Amniotic epithelial cell (primary cell): ENCODE data around the gene RPL14.
"Not testable (repeated sequence)": the region's sequence is repeated elsewhere in the genome, so short reads cannot be mapped to it uniquely, and the experiment has no call there.

ENCODE experiments used
- DNase-seq: peaks from one replicate; pipeline ENCODE4 v3.0.0-alpha.2; 2010; ENCODE audit warnings: low read depth

The RPL14 gene

DNA sequence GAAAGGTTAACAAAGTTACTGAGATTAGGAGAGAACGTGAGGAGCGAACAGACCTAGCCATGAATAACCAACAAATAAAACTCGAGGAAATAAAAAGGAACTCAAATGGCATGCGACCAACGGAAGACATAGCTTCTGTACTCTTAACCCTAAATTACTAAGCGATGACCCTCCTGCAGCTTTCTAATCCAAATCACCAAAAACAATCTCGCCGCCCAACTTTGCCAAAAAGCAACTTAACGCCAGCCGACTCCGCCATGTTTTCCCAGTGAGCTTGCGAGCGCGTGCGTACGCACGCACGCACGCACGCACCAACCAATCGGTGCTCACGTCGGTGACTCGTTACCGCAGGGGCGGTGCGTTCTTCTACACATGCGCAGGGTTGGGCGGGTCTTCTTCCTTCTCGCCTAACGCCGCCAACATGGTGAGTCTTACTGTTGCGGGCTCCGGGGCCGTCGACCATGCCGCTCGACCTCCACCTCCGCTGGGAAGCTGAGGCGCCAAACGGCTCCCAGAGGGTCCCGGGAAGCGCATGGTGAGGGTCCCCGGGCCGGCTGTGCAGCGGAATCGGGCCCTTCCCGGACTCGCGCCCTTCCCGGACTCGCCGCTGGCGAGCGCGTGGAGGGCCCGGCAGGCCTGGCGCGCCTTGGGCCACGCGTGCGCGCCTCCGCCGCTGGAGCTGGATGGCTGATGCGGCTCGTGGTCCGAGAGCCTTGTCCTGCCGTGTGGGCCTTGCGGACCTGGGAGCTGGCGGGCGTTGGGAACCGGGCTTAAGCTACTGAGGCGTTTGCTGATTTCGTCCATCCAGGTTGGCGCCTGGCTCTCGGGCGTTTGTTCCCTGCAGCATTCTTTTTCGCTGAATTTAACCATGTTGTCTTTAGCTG is at the start of gene RPL14:
TSS of gene RPL14 (plus strand) at position 400 of the 884 bp plus-strand sequence. CDS start at position 533, 133 bp downstream.
- peak; percentile 94 for DNase-seq

DNA sequence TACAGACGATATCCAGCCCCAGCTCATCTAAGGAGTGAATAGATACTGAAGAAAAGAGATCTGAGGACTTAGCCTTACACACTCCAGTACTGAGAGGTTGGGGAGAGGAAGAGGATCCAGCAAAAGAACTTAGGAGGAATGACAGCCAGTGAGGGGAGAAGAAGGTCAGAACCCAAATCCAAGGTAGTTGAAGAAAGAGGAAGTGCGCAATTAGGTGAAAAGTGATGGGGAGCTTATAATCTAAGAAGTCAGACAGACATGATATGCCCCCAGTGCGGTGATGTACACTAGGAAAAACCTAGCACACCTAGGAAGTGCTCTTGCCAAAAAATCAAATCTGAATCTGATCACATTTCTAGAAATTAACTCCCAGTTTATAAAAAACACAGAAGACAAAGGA is 49.5 kb upstream of the RPL14 start:
- DNase-seq, result no peak

GRCh38 chr3:40414270-40414669 is 42.9 kb upstream of the RPL14 start:
- DNase-seq, result no peak

- DNase-seq, result no peak
Observed at GRCh38 chr3:40417845-40418543, 39.1 kb upstream of the RPL14 start.

GRCh38 chr3:40422861-40423260 is 34.3 kb upstream of the RPL14 start:
- no peak for DNase-seq

- no peak for DNase-seq
Observed at GRCh38 chr3:40427045-40427669, 30.0 kb upstream of the RPL14 start.

DNA sequence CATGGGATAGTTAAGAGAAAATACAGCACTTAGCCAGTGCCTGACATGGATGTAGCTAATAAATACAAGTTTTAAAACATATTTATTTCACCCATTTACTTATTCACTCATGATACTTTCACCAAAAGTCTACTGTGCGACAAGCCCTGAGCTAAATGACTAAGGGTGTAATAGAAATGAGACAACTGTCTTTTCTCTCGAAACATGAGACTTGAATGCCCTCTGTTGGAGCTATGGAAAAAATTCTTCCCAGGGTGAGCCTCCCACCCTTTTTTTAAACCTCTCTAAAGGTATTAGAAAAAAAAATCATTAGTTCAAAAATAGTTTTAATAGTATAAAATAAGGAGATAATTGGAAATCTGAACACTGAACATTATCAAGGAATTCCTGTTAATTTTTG is 24.3 kb upstream of the RPL14 start:
- no peak for DNase-seq

DNA sequence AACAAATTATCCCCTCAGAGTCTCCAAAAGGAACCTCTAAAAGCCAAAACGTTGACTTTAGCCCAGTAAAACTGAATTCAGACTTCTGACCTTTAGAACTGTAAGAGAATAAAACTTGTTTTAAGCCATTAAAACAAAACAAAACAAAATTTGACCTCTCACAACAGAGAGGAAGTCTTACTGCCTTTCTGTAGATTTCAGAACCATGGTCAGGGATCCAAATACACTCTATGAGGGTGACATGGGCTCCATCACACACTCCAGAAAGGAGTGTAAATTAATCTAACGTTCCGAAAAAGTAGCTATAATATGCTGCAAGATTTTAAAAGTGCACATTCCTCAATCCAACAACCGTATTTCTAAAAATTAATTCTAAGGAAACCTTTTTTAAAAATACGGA is 19.2 kb upstream of the RPL14 start:
- no peak for DNase-seq

DNA sequence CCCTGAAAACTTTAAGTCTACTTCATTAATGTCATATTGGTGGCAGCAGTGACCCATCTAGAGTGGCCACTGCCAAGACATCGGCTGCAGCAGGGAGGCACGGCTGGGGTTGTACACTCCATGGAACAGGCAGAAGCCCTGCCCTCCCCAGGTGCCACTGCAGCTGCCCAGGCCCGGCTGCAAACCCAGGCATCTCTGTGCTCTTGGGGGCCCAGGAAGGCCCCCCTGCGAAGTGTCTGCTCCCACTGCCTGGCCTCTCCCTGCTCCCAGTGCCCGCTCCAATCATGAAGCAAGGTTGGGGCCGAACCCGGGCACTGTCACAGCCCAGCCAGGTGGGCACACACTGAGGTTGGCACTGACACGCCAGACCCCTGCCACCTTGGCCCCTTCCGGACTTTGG is 12.1 kb upstream of the RPL14 start:
- DNase-seq, result no peak

GRCh38 chr3:40445880-40446279 is 11.3 kb upstream of the RPL14 start:
- no peak for DNase-seq

GRCh38 chr3:40450438-40450837 is 6.7 kb upstream of the RPL14 start:
- DNase-seq, result no peak

DNA sequence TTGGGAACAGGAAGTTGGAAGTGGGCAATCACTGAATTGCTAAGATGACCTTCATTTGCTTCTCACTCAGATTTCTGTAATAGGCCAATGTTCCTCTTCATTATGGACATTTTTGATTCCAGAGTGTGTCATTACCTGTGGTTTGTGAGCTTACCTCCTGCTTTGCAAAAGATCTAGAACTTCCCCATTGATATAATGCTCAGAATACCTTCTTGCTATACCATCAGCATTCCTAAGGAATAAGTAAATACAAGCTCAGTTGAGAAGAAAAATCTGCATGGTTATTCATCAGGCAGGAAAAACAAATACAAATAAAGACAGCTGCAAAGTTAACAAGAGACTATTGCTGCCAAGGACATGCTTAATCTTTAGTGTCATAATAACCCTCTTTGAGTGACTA is 5.6 kb upstream of the RPL14 start:
- DNase-seq, result no peak

- DNase-seq, result no peak
Observed at GRCh38 chr3:40452057-40452456, 5.1 kb upstream of the RPL14 start.

DNA sequence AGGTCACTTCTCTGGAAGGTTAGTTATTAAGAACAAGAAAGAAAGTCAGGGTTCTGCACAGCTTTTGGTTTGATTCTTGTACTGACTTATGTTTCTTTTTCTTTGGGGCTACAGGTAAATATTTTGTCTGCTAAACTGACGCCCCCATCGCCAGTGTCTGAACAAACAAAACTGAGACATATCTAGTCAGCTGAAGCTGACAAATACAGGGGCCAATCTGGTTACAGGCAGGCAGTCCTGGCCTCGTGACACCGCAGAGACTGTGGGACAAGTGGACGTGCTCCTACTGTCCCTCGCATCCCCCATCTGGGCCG is 4.6 kb upstream of the RPL14 start:
- no peak for DNase-seq

DNA sequence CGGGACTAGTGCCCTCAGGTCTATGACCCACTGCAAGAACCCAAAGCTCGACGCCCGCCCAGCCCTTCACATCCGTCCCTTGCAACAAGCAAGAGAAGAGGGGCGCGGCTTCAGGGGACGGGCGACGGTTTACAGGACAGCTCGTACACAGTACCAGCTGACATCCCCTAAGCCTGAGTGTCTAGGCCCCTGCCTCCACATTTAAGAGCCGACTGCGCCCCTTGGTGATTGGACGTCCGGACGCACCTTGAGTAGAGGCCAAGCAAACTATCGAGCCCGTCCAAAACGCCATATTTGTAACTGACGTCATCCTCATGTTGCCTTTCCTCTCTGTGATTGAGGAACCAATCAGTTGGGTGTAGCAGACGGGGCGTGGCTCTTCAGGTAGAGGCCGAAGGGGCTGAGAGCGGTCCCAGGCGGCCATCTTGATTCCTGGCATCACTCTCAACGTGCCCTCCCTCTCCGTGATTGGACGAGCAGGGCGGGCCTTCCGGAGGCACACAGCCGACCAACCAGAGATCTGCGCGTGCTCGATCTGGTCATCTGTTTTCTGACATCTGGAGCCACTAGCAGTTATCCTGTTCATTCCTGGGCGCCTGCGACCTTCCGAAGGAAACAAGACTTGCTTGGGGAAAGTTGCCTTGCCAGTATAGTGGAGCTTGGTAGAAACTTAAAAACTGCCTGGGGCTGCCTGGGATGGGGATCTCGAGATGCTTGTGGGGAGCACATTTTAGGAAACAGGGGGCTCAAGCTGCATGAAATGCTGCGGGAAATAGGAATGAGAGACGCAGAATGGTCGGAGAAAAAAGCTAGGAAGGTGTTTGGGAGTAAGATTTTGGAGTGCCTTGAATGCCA is 4.0 kb upstream of the RPL14 start:
- peak; percentile 98 for DNase-seq

DNA sequence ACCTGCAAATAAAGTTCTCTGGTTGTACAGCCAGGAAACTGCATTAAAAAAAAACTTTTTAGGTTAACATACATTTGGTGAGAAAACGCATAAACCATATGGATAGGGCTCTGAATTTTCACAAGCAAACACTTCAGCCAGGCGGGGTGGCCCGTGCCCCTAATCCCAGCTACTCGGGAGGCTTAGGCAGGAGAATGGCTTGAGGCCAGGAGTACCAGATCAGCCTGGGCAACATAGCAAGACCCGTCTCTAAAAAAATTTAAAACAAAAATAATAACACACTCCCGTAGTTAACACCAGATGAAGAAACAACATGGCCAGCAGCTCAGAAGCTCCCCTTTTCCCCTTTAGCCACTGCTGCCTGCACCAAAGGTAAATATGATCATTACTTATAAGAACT is 3.2 kb upstream of the RPL14 start:
- DNase-seq, result no peak

DNA sequence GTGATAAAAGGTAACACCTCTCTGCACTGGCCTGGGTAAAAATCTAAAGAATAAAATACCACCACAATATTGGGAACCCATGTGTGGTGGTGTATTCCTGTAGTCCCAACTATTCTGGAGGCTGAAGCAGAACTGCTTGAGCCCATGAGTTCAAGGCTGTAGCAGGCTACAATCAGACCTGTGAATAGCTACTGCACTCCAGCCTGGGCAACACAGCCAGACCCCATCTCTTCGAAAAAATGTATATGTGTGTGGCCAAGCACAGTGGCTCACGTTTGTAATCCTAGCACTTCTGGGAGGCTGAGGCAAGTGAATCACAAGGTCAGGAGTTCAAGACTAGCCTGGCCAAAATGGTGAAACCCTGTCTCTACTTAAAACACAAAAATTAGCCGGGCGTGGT is 1.8 kb upstream of the RPL14 start:
- DNase-seq, result no peak

- DNase-seq, result no peak
Observed at GRCh38 chr3:40456279-40456939, 730 bp upstream of the RPL14 start.

GRCh38 chr3:40458473-40458872 is 1.3 kb downstream of the RPL14 start:
- DNase-seq, result no peak

GRCh38 chr3:40460481-40460880 is 3.3 kb downstream of the RPL14 start:
- DNase-seq, result not testable (repeated sequence)

DNA sequence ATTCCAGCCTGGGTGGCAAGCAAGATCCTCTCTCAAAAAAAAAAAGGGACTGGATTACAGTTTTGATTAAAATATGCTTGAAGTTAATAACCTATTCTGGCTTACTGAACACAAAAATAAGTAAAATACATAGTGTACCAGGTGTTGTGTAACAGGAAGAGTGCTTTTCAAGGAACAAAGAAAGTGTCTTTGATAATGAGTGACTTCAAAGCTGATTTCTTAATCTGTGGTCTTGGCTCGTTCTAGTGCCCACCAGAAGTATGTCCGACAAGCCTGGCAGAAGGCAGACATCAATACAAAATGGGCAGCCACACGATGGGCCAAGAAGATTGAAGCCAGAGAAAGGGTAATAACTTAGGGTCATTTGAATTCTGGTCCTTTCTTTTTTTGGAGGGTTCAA is 4.0 kb downstream of the RPL14 start:
- DNase-seq, result no peak

- DNase-seq, result not testable (repeated sequence)
Observed at GRCh38 chr3:40462838-40463237, 5.7 kb downstream of the RPL14 start.
